HCT116 (cell line): ENCODE measurements around the gene IGSF21. TPM values are rescaled to one million over a fixed set of nuclear protein-coding genes. Genes with fewer than 3 reads are reported as not detected.

Experiments
- ATAC-seq: fragments of 200-7000 bp; cut with Tn5 transposase; 2 replicates; pipeline ENCODE4 v1.9.1; 2020; ENCODE audit warnings: mild to moderate bottlenecking, moderate library complexity
- BruUV-seq: library from RNA; stranded (reverse); fragments of 400-500 nt; replicated peaks from 2 replicates; lab custom pipeline; 2021; lab: Mats Ljungman, UMichigan
- CTCF ChIA-PET: fragments of 300-600 bp; sonication (Branson Sonifier 250); formaldehyde crosslinking; loops from one replicate; lab custom pipeline; 2021; ENCODE audit warnings: antibody characterized with exemption; lab: Charles Lee
- POLR2A ChIA-PET: fragments of 300-600, 350-600 bp; sonication (Branson Sonifier 250); formaldehyde crosslinking; loops from one replicate; lab custom pipeline; 2021; ENCODE audit warnings: antibody characterized with exemption; lab: Charles Lee
- RAD21 ChIA-PET, 2 experiments: fragments of 300-600 bp; sonication (Branson Sonifier 250); formaldehyde crosslinking; loops; one replicate each; lab custom pipeline; 2023; ENCODE audit warnings: low total read pairs in 2 of 2; ENCODE audit not compliant: uncharacterized antibody in 2 of 2, unreplicated experiment in 2 of 2, low non-redundant PET in 1 of 2; lab: Charles Lee
- DNase-seq: peaks from one replicate; pipeline ENCODE4 v3.0.0-alpha.2; 2010; ENCODE audit warnings: low read depth, low spot score
- H2AFZ ChIP-seq: fragments of 200-600 bp; shearing (Covaris generic), sonication (generic); 2 replicates; pipeline ENCODE4 v1.6.1; 2017; ENCODE audit warnings: low read depth, mixed run types, mixed read lengths, antibody characterized with exemption, low read length; ENCODE audit not compliant: poor library complexity, severe bottlenecking
- H3K27ac ChIP-seq: 2 replicates; pipeline ENCODE4 v1.5.1; 2012; ENCODE audit warnings: low read depth, low read length
- H3K27me3 ChIP-seq: fragments of 200-600 bp; sonication (generic); 2 replicates; pipeline ENCODE4 v1.6.1; 2016; ENCODE audit warnings: mixed run types, low read length, mixed read lengths; ENCODE audit not compliant: insufficient read depth
- H3K36me3 ChIP-seq, 2 experiments: fragments of 200-500 bp in 1 of 2; fragments of 200-600 bp in 1 of 2; sonication (Bioruptor generic) in 1 of 2; sonication (generic) in 1 of 2; 2 replicates each; pipeline versions ENCODE4 v1.5.1 to v1.6.1; 2014 to 2016; ENCODE audit warnings: low read length in 2 of 2, inconsistent platforms in 1 of 2, mixed read lengths in 1 of 2, mixed run types in 1 of 2; ENCODE audit not compliant: insufficient read depth in 2 of 2, control insufficient read depth in 1 of 2
- H3K4me1 ChIP-seq, 2 experiments: fragments of 200-600 bp in 1 of 2; sonication (generic) in 1 of 2; 2 replicates each; pipeline versions ENCODE4 v1.5.1 to v1.6.1; 2012 to 2017; ENCODE audit warnings: low read length in 2 of 2, inconsistent platforms in 1 of 2, mild to moderate bottlenecking in 1 of 2, mixed read lengths in 1 of 2, mixed run types in 1 of 2, moderate library complexity in 1 of 2; ENCODE audit not compliant: insufficient read depth in 2 of 2, control insufficient read depth in 1 of 2
- H3K4me2 ChIP-seq: fragments of 200-600 bp; sonication (generic); 2 replicates; pipeline ENCODE4 v1.6.1; 2017; ENCODE audit warnings: mixed run types, low read length, mixed read lengths
- H3K4me3 ChIP-seq, 2 experiments: fragments of 200-600 bp in 1 of 2; sonication (generic) in 1 of 2; replicated peaks in 1 of 2; 2 replicates each; pipeline ENCODE4 v1.5.1; 2011 to 2016; ENCODE audit warnings: low read length in 2 of 2, control low read depth in 1 of 2, low read depth in 1 of 2, mild to moderate bottlenecking in 1 of 2, mixed read lengths in 1 of 2, mixed run types in 1 of 2
- H3K79me2 ChIP-seq: fragments of 200-600 bp; sonication (generic); 2 replicates; pipeline ENCODE4 v1.6.1; 2017; ENCODE audit warnings: mild to moderate bottlenecking, mixed run types, low read length, moderate library complexity, mixed read lengths; ENCODE audit not compliant: insufficient read depth
- H3K9ac ChIP-seq: fragments of 200-600 bp; sonication (generic); 2 replicates; pipeline ENCODE4 v1.6.1; 2016; ENCODE audit warnings: low read length, mixed read lengths
- H3K9me2 ChIP-seq: fragments of 200-600 bp; sonication (generic), shearing (Covaris generic); 2 replicates; pipeline ENCODE4 v1.6.1; 2017; ENCODE audit warnings: mixed run types, mild to moderate bottlenecking, moderate library complexity; ENCODE audit not compliant: insufficient read depth
- H3K9me3 ChIP-seq, 2 experiments: fragments of 200-500 bp in 1 of 2; fragments of 200-600 bp in 1 of 2; sonication (Bioruptor generic) in 1 of 2; sonication (generic) in 1 of 2; 2 replicates each; pipeline ENCODE4 v1.6.1; 2014 to 2017; ENCODE audit warnings: low read length in 2 of 2, mixed read lengths in 2 of 2, inconsistent platforms in 1 of 2, low read depth in 1 of 2, mild to moderate bottlenecking in 1 of 2, mixed run types in 1 of 2, moderate library complexity in 1 of 2; ENCODE audit not compliant: control insufficient read depth in 1 of 2, insufficient read depth in 1 of 2
- H4K20me1 ChIP-seq: fragments of 200-600 bp; sonication (generic), shearing (Covaris generic); 2 replicates; pipeline ENCODE4 v1.6.1; 2017; ENCODE audit warnings: mixed run types, mild to moderate bottlenecking, moderate library complexity; ENCODE audit not compliant: insufficient read depth
- ATF3 ChIP-seq: IDR thresholded peaks from 2 replicates; pipeline ENCODE4 v1.6.1; 2012
- CBX3 ChIP-seq: IDR thresholded peaks from 2 replicates; pipeline ENCODE4 v1.6.1; 2012; ENCODE audit warnings: low read depth
- CEBPB ChIP-seq: IDR thresholded peaks from 2 replicates; pipeline ENCODE4 v1.6.1; 2012; ENCODE audit warnings: low read depth
- CTCF ChIP-seq, 3 experiments: fragments of 200-600 bp in 1 of 3; sonication (generic) in 1 of 3; IDR thresholded peaks in 2 of 3; conservative IDR thresholded peaks in 1 of 3; 2 replicates each; pipeline ENCODE4 v1.5.1; 2012 to 2017; ENCODE audit warnings: low read depth in 2 of 3, low read length in 2 of 3, antibody characterized with exemption in 1 of 3, borderline replicate concordance in 1 of 3, control low read depth in 1 of 3, mild to moderate bottlenecking in 1 of 3, mixed read lengths in 1 of 3, mixed run types in 1 of 3, moderate library complexity in 1 of 3; ENCODE audit not compliant: insufficient read depth in 1 of 3
- ELF1 ChIP-seq: IDR thresholded peaks from 2 replicates; pipeline ENCODE4 v1.6.1; 2012; ENCODE audit warnings: low read depth, borderline replicate concordance
- EZH2 ChIP-seq: fragments of 200-600 bp; sonication (generic); IDR thresholded peaks from 2 replicates; pipeline ENCODE4 v1.6.1; 2017; ENCODE audit warnings: antibody characterized with exemption, mixed run types
- FOSL1 ChIP-seq: IDR thresholded peaks from 2 replicates; pipeline ENCODE4 v1.6.1; 2012; ENCODE audit warnings: low read depth
- JUND ChIP-seq: IDR thresholded peaks from 2 replicates; pipeline ENCODE4 v1.6.1; 2012
- MAX ChIP-seq: IDR thresholded peaks from 2 replicates; pipeline ENCODE4 v1.6.1; 2012
- POLR2AphosphoS5 ChIP-seq: IDR thresholded peaks from 2 replicates; pipeline ENCODE4 v1.6.1; 2011; ENCODE audit warnings: mild to moderate bottlenecking, low read depth, low read length, moderate library complexity
- RAD21 ChIP-seq: IDR thresholded peaks from 2 replicates; pipeline ENCODE4 v1.6.1; 2012; ENCODE audit warnings: low read depth, mild to moderate bottlenecking
- TCF7L2 ChIP-seq: IDR thresholded peaks from 2 replicates; pipeline ENCODE4 v1.7.0; 2011; ENCODE audit warnings: borderline replicate concordance, inconsistent platforms; ENCODE audit not compliant: insufficient read depth, insufficient read length; ENCODE audit errors: extremely low read depth
- YY1 ChIP-seq: IDR thresholded peaks from 2 replicates; pipeline ENCODE4 v1.6.1; 2011; ENCODE audit warnings: low read length, low read depth, moderate library complexity, mild to moderate bottlenecking; ENCODE audit not compliant: insufficient replicate concordance; ENCODE audit errors: extremely low read depth
- ZNF274 ChIP-seq: fragments of 200-500 bp; sonication (Bioruptor generic); IDR thresholded peaks from 2 replicates; pipeline ENCODE4 v1.6.1; 2014; ENCODE audit warnings: mild to moderate bottlenecking, low read depth, low read length, inconsistent platforms
- intact Hi-C: fragments of 100-400 bp; cut with micrococcal nuclease; formaldehyde crosslinking; loops from 2 replicates; pipeline ENCODE4 v1.10.0; 2022
- total RNA-seq: library from RNA; stranded (reverse); gene quantifications from one replicate; pipeline ENCODE4 v1.2.1, GENCODE V29; 2021; ENCODE audit not compliant: unreplicated experiment

The IGSF21 gene
- total RNA-seq, 1 experiment from 2014 or later, result not detected

GRCh38 chr1:18118491-18118890, 10.9 kb downstream of the IGSF21 start (continued):
- TF ChIP-seq YY1 (no peak), EZH2 (no peak), ZNF274 (no peak), CBX3 (no peak)

- CTCF ChIA-PET, result no interaction called here
Observed at GRCh38 chr1:18119289-18119688, 11.7 kb downstream of the IGSF21 start.

More at GRCh38 chr1:18119289-18119688, 11.7 kb downstream of the IGSF21 start:
- no peaks in the 10 kb centered on the region for H3K9me3 ChIP-seq
- ChIA-PET RAD21 (no interaction called here), POLR2A (no interaction called here)
- H3K9me2 ChIP-seq, result no peaks in the 10 kb centered on the region
- no peak for TF ChIP-seq RAD21
- TF ChIP-seq POLR2AphosphoS5, result no peak
- TF ChIP-seq ATF3, result no peak
- TF ChIP-seq FOSL1, result no peak
- TF ChIP-seq MAX, result no peak
- no peak for TF ChIP-seq CEBPB
- TF ChIP-seq ELF1, result no peak
- no peak for TF ChIP-seq EZH2
- no peak for TF ChIP-seq ZNF274
- TF ChIP-seq CTCF (IDR thresholded peaks at IDR 0.05 in 2 of 3, conservative IDR thresholded peaks at IDR 0.05 in 1 of 3; ENCODE audit: borderline replicate concordance in 1 of 3, insufficient read depth in 1 of 3, low read depth in 2 of 3, low read length in 2 of 3), result no peak
- TF ChIP-seq JUND, result no peak
- no peak for TF ChIP-seq TCF7L2
- no peak overlapping the region for H3K4me2 ChIP-seq
- no peaks in the 10 kb centered on the region for H3K4me1 ChIP-seq
- no TSS peak for BruUV-seq
- H3K9ac ChIP-seq, result no peak overlapping the region
- H3K79me2 ChIP-seq, result no peaks in the 10 kb centered on the region
- ATAC-seq (no peak), DNase-seq (no peak)
- intact Hi-C loops, result no loop called here
- H3K36me3 ChIP-seq, result no peaks in the 10 kb centered on the region
- no peak overlapping the region for H3K4me3 ChIP-seq
- no peak overlapping the region for H3K27ac ChIP-seq
- H4K20me1 ChIP-seq, result no peaks in the 10 kb centered on the region
- H2AFZ ChIP-seq, result no peak overlapping the region
- peaks cover 48% of the 10 kb centered on the region for H3K27me3 ChIP-seq
